ENCODE data around the gene SEMA4B. TPM values are rescaled to one million over a fixed set of nuclear protein-coding genes. Genes with fewer than 3 reads are reported as not detected.
A peak's percentile ranks its signal among the peaks of the same experiment; 100 is the strongest.

Gene SEMA4B
- total RNA-seq, 1 experiment from 2014 or later = 13.2 TPM

DNA sequence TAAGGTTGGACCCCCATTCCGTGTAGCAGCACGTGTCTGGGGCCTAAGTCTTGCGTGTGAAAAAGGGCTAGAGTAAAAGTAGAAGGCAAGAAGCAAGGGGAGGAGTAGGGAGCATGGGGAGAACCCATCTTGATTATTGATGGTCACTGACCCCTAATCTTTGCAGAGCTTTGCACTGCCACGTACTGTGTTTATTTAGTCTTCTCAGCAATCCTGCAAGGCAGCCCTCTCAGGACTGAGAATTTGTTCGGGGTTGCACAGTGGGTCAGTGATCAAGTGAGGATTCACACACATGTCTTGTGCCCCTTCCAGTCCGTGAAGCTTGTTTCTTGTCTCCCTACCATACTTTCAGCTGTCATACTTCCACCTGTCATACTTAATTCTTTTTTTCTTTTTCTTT is 7.2 kb downstream of the SEMA4B start:
- intact Hi-C loops (cut with micrococcal nuclease; ENCODE audit: unreplicated experiment) = no loop called here
- TF ChIP-seq, protein P1, sequence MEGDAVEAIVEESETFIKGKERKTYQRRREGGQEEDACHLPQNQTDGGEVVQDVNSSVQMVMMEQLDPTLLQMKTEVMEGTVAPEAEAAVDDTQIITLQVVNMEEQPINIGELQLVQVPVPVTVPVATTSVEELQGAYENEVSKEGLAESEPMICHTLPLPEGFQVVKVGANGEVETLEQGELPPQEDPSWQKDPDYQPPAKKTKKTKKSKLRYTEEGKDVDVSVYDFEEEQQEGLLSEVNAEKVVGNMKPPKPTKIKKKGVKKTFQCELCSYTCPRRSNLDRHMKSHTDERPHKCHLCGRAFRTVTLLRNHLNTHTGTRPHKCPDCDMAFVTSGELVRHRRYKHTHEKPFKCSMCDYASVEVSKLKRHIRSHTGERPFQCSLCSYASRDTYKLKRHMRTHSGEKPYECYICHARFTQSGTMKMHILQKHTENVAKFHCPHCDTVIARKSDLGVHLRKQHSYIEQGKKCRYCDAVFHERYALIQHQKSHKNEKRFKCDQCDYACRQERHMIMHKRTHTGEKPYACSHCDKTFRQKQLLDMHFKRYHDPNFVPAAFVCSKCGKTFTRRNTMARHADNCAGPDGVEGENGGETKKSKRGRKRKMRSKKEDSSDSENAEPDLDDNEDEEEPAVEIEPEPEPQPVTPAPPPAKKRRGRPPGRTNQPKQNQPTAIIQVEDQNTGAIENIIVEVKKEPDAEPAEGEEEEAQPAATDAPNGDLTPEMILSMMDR (conservative IDR thresholded peaks at IDR 0.05; ENCODE audit: low read depth, low read length) = no peak
- no peak for TF ChIP-seq EZH2 (IDR thresholded peaks at IDR 0.05; ENCODE audit: borderline replicate concordance, low read depth, low read length, poor library complexity, severe bottlenecking)
- no peaks in the 10 kb centered on the region for H3K27me3 ChIP-seq (replicated peaks; ENCODE audit: insufficient read depth, low read depth, low read length, poor library complexity)
- ChIA-PET CTCF (no interaction called here), POLR2A (ENCODE audit: low non-redundant PET) (no interaction called here)
- DNase-seq (ENCODE audit: low spot score) = no peak
- no peak overlapping the region for H3K27ac ChIP-seq (ENCODE audit: low read depth, low read length, poor library complexity, severe bottlenecking)
- no peaks in the 10 kb centered on the region for H3K36me3 ChIP-seq (ENCODE audit: insufficient read depth, low read length, poor library complexity, severe bottlenecking)
- H3K9me3 ChIP-seq (ENCODE audit: low read depth, low read length, poor library complexity, severe bottlenecking) = no peaks in the 10 kb centered on the region
- H3K4me1 ChIP-seq (ENCODE audit: insufficient read depth, low read length, poor library complexity, severe bottlenecking) = peaks cover 46% of the 10 kb centered on the region
- no peak overlapping the region for H3K4me3 ChIP-seq (ENCODE audit: low read depth, low read length, poor library complexity, severe bottlenecking)
- no TSS peak for BruUV-seq (replicated peaks)

GRCh38 chr15:90209591-90209990 is 8.5 kb downstream of the SEMA4B start:
- Histone ChIP-seq H3K9me3 (ENCODE audit: low read depth, low read length, poor library complexity, severe bottlenecking) (no peaks in the 10 kb centered on the region), H3K4me1 (ENCODE audit: insufficient read depth, low read length, poor library complexity, severe bottlenecking) (peaks cover 46% of the 10 kb centered on the region), H3K27ac (ENCODE audit: low read depth, low read length, poor library complexity, severe bottlenecking) (peak overlapping the region; percentile 45), H3K4me3 (ENCODE audit: low read depth, low read length, poor library complexity, severe bottlenecking) (no peak overlapping the region), H3K27me3 (replicated peaks; ENCODE audit: insufficient read depth, low read depth, low read length, poor library complexity) (no peaks in the 10 kb centered on the region), H3K36me3 (ENCODE audit: insufficient read depth, low read length, poor library complexity, severe bottlenecking) (no peaks in the 10 kb centered on the region)
- intact Hi-C loops (cut with micrococcal nuclease; ENCODE audit: unreplicated experiment) = no loop called here
- ChIA-PET POLR2A (ENCODE audit: low non-redundant PET) (no interaction called here), CTCF (no interaction called here)
- TF ChIP-seq, protein P1 (conservative IDR thresholded peaks at IDR 0.05; ENCODE audit: low read depth, low read length) = no peak
- DNase-seq (ENCODE audit: low spot score) = peak; percentile 92
- no TSS peak for BruUV-seq (replicated peaks)

DNA sequence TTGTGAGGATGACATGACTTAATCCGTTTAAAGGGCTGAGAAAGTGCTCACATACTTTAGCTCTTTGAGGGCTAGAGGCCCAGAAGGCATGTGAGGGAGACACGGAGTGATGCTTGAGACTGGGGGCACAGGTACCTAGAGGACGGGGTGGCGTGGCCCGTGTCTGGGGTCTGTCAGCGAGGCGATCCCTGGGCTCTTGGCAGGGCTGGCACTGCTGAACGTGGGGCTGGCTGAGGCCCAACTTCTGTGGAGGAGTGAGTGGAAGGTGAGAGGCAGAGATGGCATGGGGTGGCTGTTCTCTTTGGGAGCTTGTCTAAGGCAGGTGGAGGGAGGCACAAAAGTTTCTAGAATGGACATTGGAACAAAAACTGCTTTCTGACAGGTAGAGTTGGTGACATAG is 9.5 kb downstream of the SEMA4B start:
- H3K4me1 ChIP-seq (ENCODE audit: insufficient read depth, low read length, poor library complexity, severe bottlenecking) = peaks cover 38% of the 10 kb centered on the region
- no peaks in the 10 kb centered on the region for H3K9me3 ChIP-seq (ENCODE audit: low read depth, low read length, poor library complexity, severe bottlenecking)
- TF ChIP-seq EZH2 (IDR thresholded peaks at IDR 0.05; ENCODE audit: borderline replicate concordance, low read depth, low read length, poor library complexity, severe bottlenecking) = no peak
- TF ChIP-seq, protein P1 (conservative IDR thresholded peaks at IDR 0.05; ENCODE audit: low read depth, low read length) = no peak
- no peak for DNase-seq (ENCODE audit: low spot score)
- intact Hi-C loops (cut with micrococcal nuclease; ENCODE audit: unreplicated experiment) = no loop called here
- H3K27me3 ChIP-seq (replicated peaks; ENCODE audit: insufficient read depth, low read depth, low read length, poor library complexity) = no peaks in the 10 kb centered on the region
- H3K27ac ChIP-seq (ENCODE audit: low read depth, low read length, poor library complexity, severe bottlenecking) = no peak overlapping the region
- ChIA-PET POLR2A (ENCODE audit: low non-redundant PET) (no interaction called here), CTCF (no interaction called here)
- no peak overlapping the region for H3K4me3 ChIP-seq (ENCODE audit: low read depth, low read length, poor library complexity, severe bottlenecking)
- no peaks in the 10 kb centered on the region for H3K36me3 ChIP-seq (ENCODE audit: insufficient read depth, low read length, poor library complexity, severe bottlenecking)
- BruUV-seq (replicated peaks) = no TSS peak

All from A673 (cell line).